ENCODE data around the gene PSMB3. TPM values are rescaled to one million over a fixed set of nuclear protein-coding genes. Genes with fewer than 3 reads are reported as not detected.
A peak's percentile ranks its signal among the peaks of the same experiment; 100 is the strongest.

The PSMB3 gene
- total and polyA plus RNA-seq, 9 of the 15 experiments (the other 6 are each of a cell fraction or from before 2014, with no cell fraction given) = 460 to 2,775 (median 574) TPM

DNA sequence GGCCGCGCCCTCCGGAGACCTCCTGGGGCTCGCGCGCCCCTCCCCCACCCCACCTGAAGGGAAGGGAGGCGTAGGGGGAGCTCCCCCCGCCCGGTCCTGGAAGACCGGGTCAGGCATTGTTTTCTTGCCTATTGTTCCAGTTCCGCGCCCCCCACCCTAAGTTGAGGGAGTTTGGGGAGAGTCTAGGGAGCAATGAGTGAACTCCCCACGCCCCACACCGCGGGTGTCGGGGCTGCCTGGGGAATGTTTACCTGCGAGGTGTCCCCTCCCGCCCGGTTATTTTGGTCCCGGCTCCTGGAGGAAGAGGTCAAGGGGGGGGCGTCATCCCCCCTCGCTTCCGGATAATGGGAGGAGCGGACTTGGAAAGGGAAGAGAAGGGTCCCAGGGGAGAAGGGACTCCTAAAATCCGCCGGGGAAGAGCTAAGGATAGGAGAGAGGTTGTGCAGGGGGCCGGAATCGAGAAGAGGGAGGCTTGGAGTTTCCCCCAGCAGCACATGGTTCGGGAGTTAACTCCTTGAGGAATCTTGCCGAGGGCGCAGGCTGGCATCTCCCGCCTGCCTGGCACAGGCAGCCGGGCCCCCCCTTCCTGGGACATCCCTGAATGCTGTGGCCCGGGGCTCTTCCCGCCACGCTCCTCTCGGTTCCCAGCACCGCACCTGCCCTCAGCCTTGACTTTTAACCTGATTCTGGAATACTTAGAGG is 46.6 kb upstream of the PSMB3 start (continued):
- TF ChIP-seq SIN3A (IDR thresholded peaks at IDR 0.05; ENCODE audit: borderline replicate concordance in 2 of 2, control insufficient read depth in 1 of 2, low read depth in 2 of 2, low read length in 2 of 2) (no peak), BMI1 (IDR thresholded peaks at IDR 0.05; ENCODE audit: low read length) (no peak), SOX6 (IDR thresholded peaks at IDR 0.05) (peak; percentile 71; the same call in 1 of the 2 replicates), TAF1 (IDR thresholded peaks at IDR 0.05; ENCODE audit: control insufficient read depth, extremely low read depth, insufficient read depth, low read length, severe bottlenecking) (no peak), ZBTB7A (IDR thresholded peaks at IDR 0.05; ENCODE audit: borderline replicate concordance, control insufficient read depth, low read depth, low read length) (peak; percentile 82; the same call in 1 of the 2 replicates), SRSF1 (IDR thresholded peaks at IDR 0.05; ENCODE audit: low read depth, low read length) (no peak), MECOM (CRISPR knock-in tag; IDR thresholded peaks at IDR 0.05) (no peak), U2AF2 (optimal IDR thresholded peaks at IDR 0.05; ENCODE audit: low read depth, low read length) (no peak), ZNF551 (CRISPR knock-in tag; IDR thresholded peaks at IDR 0.05) (no peak), ZNF644 (tag; IDR thresholded peaks at IDR 0.05; ENCODE audit: low read depth) (no peak), HMGN3 (IDR thresholded peaks at IDR 0.05; ENCODE audit: borderline replicate concordance, extremely low read depth, insufficient read length, low read depth, low read length) (peak; percentile 26), NFIC (IDR thresholded peaks at IDR 0.05) (no peak), HDAC2 (IDR thresholded peaks at IDR 0.05) (0 out of 2 replicates have a peak, but pooled peaks have one; percentile 17), IRF2 (CRISPR knock-in tag; IDR thresholded peaks at IDR 0.05) (no peak)
- TF ChIP-seq, protein P1, sequence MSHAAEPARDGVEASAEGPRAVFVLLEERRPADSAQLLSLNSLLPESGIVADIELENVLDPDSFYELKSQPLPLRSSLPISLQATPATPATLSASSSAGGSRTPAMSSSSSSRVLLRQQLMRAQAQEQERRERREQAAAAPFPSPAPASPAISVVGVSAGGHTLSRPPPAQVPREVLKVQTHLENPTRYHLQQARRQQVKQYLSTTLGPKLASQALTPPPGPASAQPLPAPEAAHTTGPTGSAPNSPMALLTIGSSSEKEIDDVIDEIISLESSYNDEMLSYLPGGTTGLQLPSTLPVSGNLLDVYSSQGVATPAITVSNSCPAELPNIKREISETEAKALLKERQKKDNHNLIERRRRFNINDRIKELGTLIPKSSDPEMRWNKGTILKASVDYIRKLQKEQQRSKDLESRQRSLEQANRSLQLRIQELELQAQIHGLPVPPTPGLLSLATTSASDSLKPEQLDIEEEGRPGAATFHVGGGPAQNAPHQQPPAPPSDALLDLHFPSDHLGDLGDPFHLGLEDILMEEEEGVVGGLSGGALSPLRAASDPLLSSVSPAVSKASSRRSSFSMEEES (CRISPR knock-in tag; IDR thresholded peaks at IDR 0.05) = no peak
- TF ChIP-seq, protein P2, sequence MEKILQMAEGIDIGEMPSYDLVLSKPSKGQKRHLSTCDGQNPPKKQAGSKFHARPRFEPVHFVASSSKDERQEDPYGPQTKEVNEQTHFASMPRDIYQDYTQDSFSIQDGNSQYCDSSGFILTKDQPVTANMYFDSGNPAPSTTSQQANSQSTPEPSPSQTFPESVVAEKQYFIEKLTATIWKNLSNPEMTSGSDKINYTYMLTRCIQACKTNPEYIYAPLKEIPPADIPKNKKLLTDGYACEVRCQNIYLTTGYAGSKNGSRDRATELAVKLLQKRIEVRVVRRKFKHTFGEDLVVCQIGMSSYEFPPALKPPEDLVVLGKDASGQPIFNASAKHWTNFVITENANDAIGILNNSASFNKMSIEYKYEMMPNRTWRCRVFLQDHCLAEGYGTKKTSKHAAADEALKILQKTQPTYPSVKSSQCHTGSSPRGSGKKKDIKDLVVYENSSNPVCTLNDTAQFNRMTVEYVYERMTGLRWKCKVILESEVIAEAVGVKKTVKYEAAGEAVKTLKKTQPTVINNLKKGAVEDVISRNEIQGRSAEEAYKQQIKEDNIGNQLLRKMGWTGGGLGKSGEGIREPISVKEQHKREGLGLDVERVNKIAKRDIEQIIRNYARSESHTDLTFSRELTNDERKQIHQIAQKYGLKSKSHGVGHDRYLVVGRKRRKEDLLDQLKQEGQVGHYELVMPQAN (IDR thresholded peaks at IDR 0.05; ENCODE audit: borderline replicate concordance) = no peak
- TF ChIP-seq, protein P3, sequence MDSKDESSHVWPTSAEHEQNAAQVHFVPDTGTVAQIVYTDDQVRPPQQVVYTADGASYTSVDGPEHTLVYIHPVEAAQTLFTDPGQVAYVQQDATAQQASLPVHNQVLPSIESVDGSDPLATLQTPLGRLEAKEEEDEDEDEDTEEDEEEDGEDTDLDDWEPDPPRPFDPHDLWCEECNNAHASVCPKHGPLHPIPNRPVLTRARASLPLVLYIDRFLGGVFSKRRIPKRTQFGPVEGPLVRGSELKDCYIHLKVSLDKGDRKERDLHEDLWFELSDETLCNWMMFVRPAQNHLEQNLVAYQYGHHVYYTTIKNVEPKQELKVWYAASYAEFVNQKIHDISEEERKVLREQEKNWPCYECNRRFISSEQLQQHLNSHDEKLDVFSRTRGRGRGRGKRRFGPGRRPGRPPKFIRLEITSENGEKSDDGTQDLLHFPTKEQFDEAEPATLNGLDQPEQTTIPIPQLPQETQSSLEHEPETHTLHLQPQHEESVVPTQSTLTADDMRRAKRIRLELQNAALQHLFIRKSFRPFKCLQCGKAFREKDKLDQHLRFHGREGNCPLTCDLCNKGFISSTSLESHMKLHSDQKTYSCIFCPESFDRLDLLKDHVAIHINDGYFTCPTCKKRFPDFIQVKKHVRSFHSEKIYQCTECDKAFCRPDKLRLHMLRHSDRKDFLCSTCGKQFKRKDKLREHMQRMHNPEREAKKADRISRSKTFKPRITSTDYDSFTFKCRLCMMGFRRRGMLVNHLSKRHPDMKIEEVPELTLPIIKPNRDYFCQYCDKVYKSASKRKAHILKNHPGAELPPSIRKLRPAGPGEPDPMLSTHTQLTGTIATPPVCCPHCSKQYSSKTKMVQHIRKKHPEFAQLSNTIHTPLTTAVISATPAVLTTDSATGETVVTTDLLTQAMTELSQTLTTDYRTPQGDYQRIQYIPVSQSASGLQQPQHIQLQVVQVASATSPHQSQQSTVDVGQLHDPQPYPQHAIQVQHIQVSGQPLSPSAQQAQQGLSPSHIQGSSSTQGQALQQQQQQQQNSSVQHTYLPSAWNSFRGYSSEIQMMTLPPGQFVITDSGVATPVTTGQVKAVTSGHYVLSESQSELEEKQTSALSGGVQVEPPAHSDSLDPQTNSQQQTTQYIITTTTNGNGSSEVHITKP (IDR thresholded peaks at IDR 0.05; ENCODE audit: partially characterized antibody) = peak; percentile 86

Measured in K562 (cell line).